Activated naive CD8-positive, alpha-beta T cell treated with anti-CD3 and anti-CD28 coated beads for 36 hours (primary cell): Measurements from ENCODE around the gene MAST1. TPM values are rescaled to one million over a fixed set of nuclear protein-coding genes. Genes with fewer than 3 reads are reported as not detected.

Source experiments
- DNase-seq: peaks from one replicate; pipeline ENCODE4 v3.0.0; 2021
- H3K27ac Mint-ChIP-seq: one replicate; pipeline ENCODE4 v1.8.0; 2022; ENCODE audit warnings: mild to moderate bottlenecking, moderate library complexity, mixed read lengths
- H3K27me3 Mint-ChIP-seq: one replicate; pipeline ENCODE4 v1.8.0; 2022; ENCODE audit warnings: mild to moderate bottlenecking, mixed read lengths
- H3K36me3 Mint-ChIP-seq: one replicate; pipeline ENCODE4 v1.8.0; 2021; ENCODE audit warnings: mild to moderate bottlenecking, mixed read lengths
- H3K4me1 Mint-ChIP-seq: one replicate; pipeline ENCODE4 v1.8.0; 2021; ENCODE audit warnings: mixed read lengths
- H3K4me3 Mint-ChIP-seq: one replicate; pipeline ENCODE4 v1.8.0; 2022; ENCODE audit warnings: mild to moderate bottlenecking, moderate library complexity, mixed read lengths
- H3K9me3 Mint-ChIP-seq: one replicate; pipeline ENCODE4 v1.8.0; 2022; ENCODE audit warnings: mixed read lengths
- total RNA-seq, 2 experiments: library from RNA; stranded (reverse); gene quantifications; one replicate each; pipeline ENCODE4 v1.2.3, GENCODE V29; 2021

MAST1 gene
- total RNA-seq, 2 experiments from 2014 or later = 1.2 to 2.0 TPM

GRCh38 chr19:12868540-12869112 lies 30.3 kb downstream of the MAST1 start:
- peaks cover 7% of the 10 kb centered on the region for H3K9me3 Mint-ChIP-seq
- peaks cover 16% of the 10 kb centered on the region for H3K36me3 Mint-ChIP-seq
- peak; percentile 31 for DNase-seq
- H3K4me1 Mint-ChIP-seq = peaks cover 4% of the 10 kb centered on the region
- no peak overlapping the region for H3K4me3 Mint-ChIP-seq
- no peak overlapping the region for H3K27ac Mint-ChIP-seq
- H3K27me3 Mint-ChIP-seq = no peaks in the 10 kb centered on the region

GRCh38 chr19:12871681-12872080 lies 33.4 kb downstream of the MAST1 start:
- no peaks in the 10 kb centered on the region for H3K27me3 Mint-ChIP-seq
- peaks cover 17% of the 10 kb centered on the region for H3K36me3 Mint-ChIP-seq
- peaks cover 4% of the 10 kb centered on the region for H3K4me1 Mint-ChIP-seq

GRCh38 chr19:12872255-12872654 lies 33.9 kb downstream of the MAST1 start:
- no peak overlapping the region for H3K27ac Mint-ChIP-seq
- no peaks in the 10 kb centered on the region for H3K27me3 Mint-ChIP-seq
- no peak for DNase-seq
- H3K4me1 Mint-ChIP-seq = peaks cover 1% of the 10 kb centered on the region
- peaks cover 18% of the 10 kb centered on the region for H3K36me3 Mint-ChIP-seq
- no peak overlapping the region for H3K4me3 Mint-ChIP-seq
- H3K9me3 Mint-ChIP-seq = peaks cover 7% of the 10 kb centered on the region

More at GRCh38 chr19:12871681-12872080, 33.4 kb downstream of the MAST1 start:
- H3K9me3 Mint-ChIP-seq = peaks cover 7% of the 10 kb centered on the region
- no peak for DNase-seq
- H3K27ac Mint-ChIP-seq = no peak overlapping the region
- no peak overlapping the region for H3K4me3 Mint-ChIP-seq

- peak overlapping the region; percentile 15 for H3K4me3 Mint-ChIP-seq
- no peaks in the 10 kb centered on the region for H3K4me1 Mint-ChIP-seq
- peaks cover 22% of the 10 kb centered on the region for H3K36me3 Mint-ChIP-seq
- H3K9me3 Mint-ChIP-seq = peaks cover 7% of the 10 kb centered on the region
- peak; percentile 66 for DNase-seq
- H3K27ac Mint-ChIP-seq = no peak overlapping the region
- no peaks in the 10 kb centered on the region for H3K27me3 Mint-ChIP-seq
Measured at GRCh38 chr19:12872941-12873890, 34.9 kb downstream of the MAST1 start.

- no peak overlapping the region for H3K27ac Mint-ChIP-seq
- peaks cover 7% of the 10 kb centered on the region for H3K9me3 Mint-ChIP-seq
- H3K4me3 Mint-ChIP-seq = no peak overlapping the region
- H3K36me3 Mint-ChIP-seq = peaks cover 22% of the 10 kb centered on the region
- DNase-seq = no peak
- H3K27me3 Mint-ChIP-seq = no peaks in the 10 kb centered on the region
- no peaks in the 10 kb centered on the region for H3K4me1 Mint-ChIP-seq
Measured at GRCh38 chr19:12873891-12874745, 35.8 kb downstream of the MAST1 start.

GRCh38 chr19:12875086-12875485 lies 36.8 kb downstream of the MAST1 start:
- Mint-ChIP-seq H3K4me1 (peaks cover 4% of the 10 kb centered on the region), H3K27me3 (no peaks in the 10 kb centered on the region), H3K36me3 (peaks cover 22% of the 10 kb centered on the region), H3K9me3 (peaks cover 7% of the 10 kb centered on the region), H3K27ac (no peak overlapping the region), H3K4me3 (no peak overlapping the region)
- DNase-seq = no peak

GRCh38 chr19:12880551-12881171 lies 42.3 kb downstream of the MAST1 start:
- Mint-ChIP-seq H3K4me1 (peaks cover 23% of the 10 kb centered on the region), H3K9me3 (peaks cover 4% of the 10 kb centered on the region), H3K27me3 (no peaks in the 10 kb centered on the region), H3K36me3 (peaks cover 7% of the 10 kb centered on the region), H3K27ac (peak overlapping the region; percentile 68), H3K4me3 (peak overlapping the region; percentile 91)
- no peak for DNase-seq

- H3K4me1 Mint-ChIP-seq = peaks cover 25% of the 10 kb centered on the region
- H3K4me3 Mint-ChIP-seq = peak within 1 kb of the TSS; percentile 91
- peaks cover 4% of the 10 kb centered on the region for H3K9me3 Mint-ChIP-seq
- H3K27ac Mint-ChIP-seq = peak within 1 kb of the TSS; percentile 85
- peak; percentile 93 for DNase-seq
- H3K27me3 Mint-ChIP-seq = no peaks in the 10 kb centered on the region
- H3K36me3 Mint-ChIP-seq = peaks cover 7% of the 10 kb centered on the region
Measured at GRCh38 chr19:12881172-12881808, 43.0 kb downstream of the MAST1 start, which contains the start of gene DNASE2. Gene DNASE2 (minus strand): TSS chr19:12881449. CDS start chr19:12881375, 74 bp downstream.

- Mint-ChIP-seq H3K9me3 (peaks cover 4% of the 10 kb centered on the region), H3K27me3 (no peaks in the 10 kb centered on the region), H3K27ac (peak overlapping the region; percentile 85), H3K36me3 (peaks cover 5% of the 10 kb centered on the region), H3K4me3 (peak overlapping the region; percentile 91), H3K4me1 (peaks cover 28% of the 10 kb centered on the region)
- DNase-seq = no peak
Measured at GRCh38 chr19:12882589-12882988, 44.3 kb downstream of the MAST1 start.

- Mint-ChIP-seq H3K4me3 (no peak overlapping the region), H3K36me3 (peaks cover 2% of the 10 kb centered on the region), H3K4me1 (peaks cover 28% of the 10 kb centered on the region), H3K27ac (no peak overlapping the region), H3K9me3 (peaks cover 4% of the 10 kb centered on the region), H3K27me3 (no peaks in the 10 kb centered on the region)
- no peak for DNase-seq
Measured at GRCh38 chr19:12884202-12884601, 45.9 kb downstream of the MAST1 start.

GRCh38 chr19:12884627-12884925 lies 46.3 kb downstream of the MAST1 start:
- Mint-ChIP-seq H3K36me3 (peaks cover 2% of the 10 kb centered on the region), H3K9me3 (peaks cover 4% of the 10 kb centered on the region)

GRCh38 chr19:12884926-12885748 lies 46.8 kb downstream of the MAST1 start:
- Mint-ChIP-seq H3K4me1 (peaks cover 24% of the 10 kb centered on the region), H3K36me3 (peaks cover 2% of the 10 kb centered on the region), H3K27ac (peak overlapping the region; percentile 88), H3K9me3 (peaks cover 4% of the 10 kb centered on the region), H3K27me3 (no peaks in the 10 kb centered on the region), H3K4me3 (peak overlapping the region; percentile 83)
- DNase-seq = peak; percentile 96

More at GRCh38 chr19:12884627-12884925, 46.3 kb downstream of the MAST1 start:
- Mint-ChIP-seq H3K27ac (peak overlapping the region; percentile 88), H3K4me3 (peak overlapping the region; percentile 83), H3K27me3 (no peaks in the 10 kb centered on the region), H3K4me1 (peaks cover 28% of the 10 kb centered on the region)
- no peak for DNase-seq
